NOMO-1 (cell line): ENCODE measurements around the gene OCA2.

ENCODE experiments used
- DNase-seq, 2 experiments: peaks; one replicate each; lab custom pipeline; 2025; ENCODE audit not compliant: unreplicated experiment in 2 of 2; lab: John Stamatoyannopoulos, UW

Gene OCA2

DNA sequence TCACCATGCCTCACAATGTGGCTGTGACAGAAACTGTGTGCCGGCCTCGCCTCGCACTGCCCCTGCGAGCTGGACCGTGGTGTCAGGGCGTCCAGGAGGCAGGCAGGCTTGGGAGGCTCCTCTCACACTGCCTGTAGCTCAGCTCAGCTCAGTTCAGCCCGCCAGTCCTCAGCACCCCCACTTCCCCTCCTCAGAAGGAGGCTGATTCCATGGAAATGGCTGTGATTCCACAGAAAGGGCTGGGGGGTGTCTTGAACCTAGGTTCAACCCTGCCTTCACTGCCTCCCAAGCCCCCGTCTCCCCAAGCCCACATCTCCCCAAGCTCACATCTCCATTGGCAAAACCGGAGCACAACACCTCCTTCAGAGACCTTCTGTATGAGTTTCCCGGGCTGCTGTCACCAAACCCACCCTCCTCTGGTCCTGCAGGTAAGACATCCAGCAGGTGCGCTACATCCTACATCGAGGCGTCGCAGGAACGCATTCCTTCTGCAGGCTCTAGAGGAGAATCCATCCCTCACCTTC is 94.0 kb downstream of the OCA2 start:
- DNase-seq, result no peak

- no peak for DNase-seq
Measured at GRCh38 chr15:28004143-28005003, 94.7 kb downstream of the OCA2 start.

DNA sequence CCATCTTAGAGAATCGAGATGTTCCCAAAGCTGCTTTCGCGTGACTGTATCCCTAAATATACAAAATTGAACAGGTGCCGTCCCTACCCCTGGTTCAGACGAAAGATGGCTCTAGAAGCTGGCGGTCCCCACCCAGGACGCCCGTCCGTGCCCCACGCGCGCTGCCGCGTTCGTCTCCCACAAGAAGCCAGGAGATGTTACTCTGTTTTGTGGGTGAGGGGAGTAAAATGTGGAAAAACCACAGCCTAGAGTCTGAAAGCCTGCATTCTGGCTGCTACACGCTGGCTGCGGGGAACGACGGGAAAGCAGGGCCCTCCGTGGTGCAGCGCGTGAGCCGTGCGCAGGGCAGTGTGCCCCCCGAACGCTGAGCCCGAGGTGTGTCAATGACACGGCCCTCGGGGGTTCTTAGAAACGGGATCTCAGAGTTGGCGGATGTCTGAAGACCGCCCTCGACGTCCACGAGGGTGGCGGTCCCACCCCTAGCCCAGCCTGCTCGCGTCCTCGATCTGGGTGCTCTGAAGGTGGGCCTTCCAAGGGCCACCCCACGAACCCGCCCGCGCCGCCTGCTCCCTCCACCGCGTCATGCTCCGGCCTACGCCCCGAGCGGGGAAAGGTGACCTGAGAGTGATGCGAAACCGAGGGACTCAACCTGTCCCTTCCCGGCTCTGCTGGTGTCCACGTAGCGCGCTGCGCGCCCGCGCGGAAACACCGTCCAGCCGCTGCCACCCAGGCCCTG is 95.6 kb downstream of the OCA2 start:
- DNase-seq, result no peak

DNA sequence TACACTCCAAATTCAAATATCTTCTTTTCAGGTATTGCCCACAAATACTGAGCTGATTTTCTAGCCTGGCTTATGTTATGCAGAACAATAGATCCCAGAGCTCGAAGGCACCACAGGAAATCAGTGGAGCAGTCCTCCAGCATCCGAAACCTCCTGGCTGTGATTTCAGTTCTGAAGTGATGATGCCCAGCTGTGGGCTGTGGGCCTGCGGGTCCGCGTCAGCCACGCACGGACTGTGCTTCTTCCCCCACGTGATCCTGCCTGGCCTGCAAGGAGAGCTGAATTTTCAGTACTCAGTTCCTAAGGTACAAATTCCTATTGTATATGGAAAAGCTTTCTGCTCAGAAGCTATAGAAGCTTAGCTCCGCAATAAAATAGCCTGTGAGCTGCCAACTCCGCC is 96.2 kb downstream of the OCA2 start:
- no peak for DNase-seq

DNA sequence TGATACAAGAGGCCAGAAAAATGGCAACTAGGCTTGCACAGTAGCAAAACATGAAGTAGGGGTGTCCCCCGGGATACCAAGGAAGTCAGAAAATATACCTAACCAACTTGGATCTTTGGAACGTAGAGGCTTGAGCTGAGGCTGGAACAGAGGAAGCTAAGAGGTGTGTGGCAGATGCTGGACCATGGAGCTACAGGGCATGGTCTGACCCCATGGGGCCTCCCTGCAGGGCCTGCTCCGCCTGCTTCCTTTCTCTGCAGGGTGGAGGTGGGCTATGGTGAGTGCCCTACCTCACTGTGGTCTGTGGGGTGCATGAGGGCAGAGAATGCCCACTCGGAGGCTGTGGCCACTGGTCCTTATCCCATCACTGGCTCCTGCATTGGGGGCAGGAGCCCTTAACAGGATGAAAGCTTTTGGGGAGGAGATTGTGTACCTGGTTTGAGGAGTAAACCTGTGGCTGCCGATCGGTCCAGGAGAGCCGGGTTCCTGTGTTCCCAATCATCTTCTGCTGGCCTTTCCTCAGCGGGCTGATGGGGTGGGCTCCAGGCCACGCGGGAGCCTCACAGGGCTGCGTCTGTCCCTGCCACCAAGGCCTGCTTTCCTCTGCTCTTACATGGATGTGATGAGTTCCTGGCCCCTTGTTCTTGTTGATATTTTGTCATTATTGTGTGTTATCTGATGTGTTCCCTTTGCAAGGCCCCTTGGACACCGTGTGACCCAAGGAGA is 96.8 kb downstream of the OCA2 start:
- no peak for DNase-seq

DNA sequence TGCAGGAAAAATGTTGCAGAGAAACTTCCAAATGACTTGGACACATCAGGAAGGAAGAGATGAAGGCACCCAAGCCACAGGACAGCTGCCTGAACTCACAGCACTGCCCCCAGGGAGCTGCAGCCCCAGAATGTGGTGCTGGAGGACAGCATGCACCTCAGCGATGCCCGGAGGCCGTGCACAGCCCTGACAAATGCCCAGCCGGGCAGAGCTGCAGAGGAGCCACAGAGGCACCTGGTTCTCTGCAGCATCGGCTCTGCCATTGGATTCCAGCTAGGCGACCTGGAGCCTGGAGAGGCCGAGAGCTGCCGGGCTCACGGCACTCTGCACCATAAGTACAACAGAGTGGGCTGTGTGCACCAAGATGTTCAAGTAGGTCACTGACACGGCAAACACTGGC is 97.5 kb downstream of the OCA2 start:
- DNase-seq, result no peak

DNA sequence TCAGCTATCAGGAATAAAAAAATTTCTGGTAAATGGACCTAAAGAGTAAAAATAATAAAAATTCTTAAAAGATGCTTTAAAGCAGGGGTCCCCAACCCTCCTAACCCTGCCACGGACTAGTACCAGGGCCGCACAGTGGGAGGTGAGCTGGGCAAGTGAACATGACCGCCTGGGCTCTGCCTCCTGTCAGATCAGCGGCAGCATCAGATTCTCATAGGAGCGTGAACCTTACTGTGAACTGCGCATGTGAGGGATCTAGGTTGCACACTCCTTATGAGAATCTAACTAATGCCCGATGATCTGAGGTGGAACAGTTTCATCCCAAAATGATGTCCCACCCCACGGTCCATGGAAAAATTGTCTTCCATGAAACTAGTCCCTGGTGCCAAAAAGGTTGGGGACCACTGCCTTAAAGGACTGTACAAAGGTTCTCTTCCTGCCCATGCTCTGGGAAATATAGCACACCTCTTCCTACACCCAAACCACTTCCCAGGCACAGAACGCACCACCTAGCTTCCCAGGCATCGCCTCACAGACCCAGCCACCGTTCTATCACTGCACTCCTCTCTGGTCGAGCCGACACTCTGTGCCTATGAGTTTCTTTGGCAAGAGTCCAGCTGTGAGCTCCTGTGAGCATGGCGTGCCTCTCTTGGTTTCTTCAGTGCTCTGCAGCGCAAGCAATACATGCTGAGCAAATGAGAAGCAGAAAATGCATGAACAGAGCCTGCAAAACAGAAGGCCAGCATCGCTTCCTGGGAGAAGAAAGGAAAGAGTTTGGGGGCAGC is 104.9 kb downstream of the OCA2 start:
- no peak for DNase-seq

- DNase-seq, result no peak
Measured at GRCh38 chr15:27993544-27993943, 105.6 kb downstream of the OCA2 start.

GRCh38 chr15:27990521-27991515 is 108.3 kb downstream of the OCA2 start:
- no peak for DNase-seq

DNA sequence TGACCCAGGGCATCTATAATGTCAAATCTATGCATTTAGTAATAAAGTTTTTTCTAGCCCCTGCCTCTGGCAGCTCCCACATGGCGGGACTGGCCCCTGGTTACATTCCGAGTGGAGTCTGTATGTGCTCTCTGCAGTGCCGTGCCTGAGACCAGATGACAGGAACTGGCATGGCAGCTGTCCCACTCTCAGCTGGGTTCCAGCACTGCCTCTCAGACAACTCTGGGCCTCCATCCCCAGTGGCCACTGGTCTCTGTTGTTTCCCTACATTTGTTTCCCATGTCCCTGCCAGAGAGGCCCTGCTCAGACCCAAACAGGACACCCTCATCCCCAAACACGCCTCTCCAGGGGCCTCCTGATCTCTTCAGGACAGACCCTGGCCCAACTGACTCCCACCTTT is 109.3 kb downstream of the OCA2 start:
- no peak for DNase-seq

- DNase-seq, result no peak
Measured at GRCh38 chr15:27989427-27989826, 109.7 kb downstream of the OCA2 start.

DNA sequence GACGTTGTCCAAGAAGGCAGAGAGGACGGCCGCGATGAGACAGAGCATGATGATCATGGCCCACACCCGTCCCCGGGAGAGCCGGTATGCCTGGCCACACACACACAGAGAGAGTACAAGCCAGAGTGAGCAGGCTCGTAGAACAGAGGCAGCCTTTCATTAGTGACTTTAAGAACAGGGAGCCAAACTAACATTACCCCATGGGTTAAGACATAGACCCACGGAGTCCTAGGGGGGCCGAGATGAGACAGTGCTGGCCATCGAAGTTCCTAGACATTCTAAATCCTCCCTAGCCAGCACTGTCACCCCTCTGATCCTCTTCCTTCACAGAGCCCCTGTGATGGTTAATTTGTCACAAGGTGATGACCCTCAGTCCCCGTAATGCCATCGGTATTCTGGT is 114.0 kb downstream of the OCA2 start:
- DNase-seq, result no peak

DNA sequence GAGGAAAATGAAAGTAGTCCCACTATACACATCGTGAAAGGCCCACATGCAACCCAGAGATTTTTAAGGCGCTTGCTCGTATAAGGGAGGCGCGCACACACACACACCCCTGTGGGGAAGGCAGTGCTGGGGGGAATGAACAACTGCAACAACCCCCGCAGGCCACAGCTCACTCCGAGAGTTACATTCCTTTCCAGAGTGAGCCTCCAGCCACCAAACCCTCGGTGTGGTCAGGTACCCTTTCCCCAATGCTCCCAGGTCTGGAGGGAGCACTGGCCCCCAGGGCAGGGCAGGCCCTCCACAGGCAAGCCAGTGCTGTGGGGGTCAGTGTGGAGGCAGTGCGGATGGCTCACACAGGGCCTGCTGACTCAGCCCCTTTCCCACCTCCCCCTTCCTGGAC is 115.6 kb downstream of the OCA2 start:
- DNase-seq, result no peak

- no peak for DNase-seq
Measured at GRCh38 chr15:27977696-27978095, 121.4 kb downstream of the OCA2 start.

DNA sequence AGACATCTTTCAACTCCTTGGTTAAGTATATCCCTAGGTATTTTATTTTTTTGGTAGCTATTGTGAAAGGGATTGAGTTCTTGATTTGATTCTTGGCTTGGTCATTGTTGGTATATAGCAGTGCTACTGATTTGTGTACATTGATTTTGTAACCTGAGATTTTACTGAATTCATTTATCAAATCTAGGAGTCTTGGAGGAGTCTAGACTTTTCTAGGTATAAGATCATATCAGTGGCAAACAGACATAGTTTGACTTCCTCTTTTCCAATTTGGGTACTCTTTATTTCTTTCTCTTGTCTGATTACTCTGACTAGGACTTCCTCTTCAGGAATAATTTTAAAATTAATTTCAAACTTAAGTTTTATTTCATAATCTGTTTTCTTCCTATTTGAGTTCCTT is 125.2 kb downstream of the OCA2 start:
- DNase-seq, result no peak

GRCh38 chr15:27970661-27971392 is 128.3 kb downstream of the OCA2 start:
- DNase-seq, result no peak

- DNase-seq, result no peak
Measured at GRCh38 chr15:27967541-27967940, 131.6 kb downstream of the OCA2 start.

DNA sequence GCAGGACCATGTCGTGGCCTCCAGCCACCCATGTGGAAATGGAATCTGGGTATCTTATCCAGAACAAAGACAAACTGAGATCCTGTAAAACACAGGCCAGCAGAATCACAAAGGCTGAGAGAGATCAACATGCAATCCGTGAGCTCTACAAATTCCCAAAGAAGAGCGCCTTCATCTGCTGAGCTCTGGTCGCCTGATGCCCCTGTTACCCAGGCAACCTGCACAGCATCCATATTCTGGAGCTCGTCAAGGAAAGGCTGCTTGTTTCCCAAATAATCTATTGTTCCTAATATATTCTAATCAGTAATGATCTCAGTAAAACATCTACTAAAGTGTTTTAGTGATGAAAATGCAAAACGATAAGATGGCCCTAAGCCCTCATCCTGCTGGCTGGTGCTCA is 133.6 kb downstream of the OCA2 start:
- no peak for DNase-seq

- no peak for DNase-seq
Measured at GRCh38 chr15:27961801-27962200, 137.3 kb downstream of the OCA2 start.
